ENCODE measurements around the gene LARGE1.

LARGE1 gene

DNA sequence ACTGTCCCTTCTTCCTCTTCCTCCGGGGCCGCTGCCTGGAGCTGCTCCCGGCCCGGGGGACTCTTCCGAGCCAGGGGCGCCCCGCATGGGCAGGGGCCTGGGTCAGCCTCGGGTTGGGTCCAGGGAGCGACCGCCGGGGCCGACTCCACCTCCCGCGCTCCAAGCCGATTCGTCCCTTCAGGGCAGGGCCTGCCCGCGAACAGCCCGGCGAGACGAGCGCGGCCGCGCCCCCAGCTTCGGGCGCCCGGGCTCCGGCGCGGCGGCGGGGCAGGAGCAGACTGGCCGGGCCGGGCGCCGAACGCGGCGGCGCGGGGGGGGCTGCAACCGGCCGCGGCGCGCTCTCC is at the start of gene LARGE1:
Gene LARGE1 (minus strand): TSS at position 280 of the 344 bp plus-strand sequence.
- DNase-seq, result no peak

DNA sequence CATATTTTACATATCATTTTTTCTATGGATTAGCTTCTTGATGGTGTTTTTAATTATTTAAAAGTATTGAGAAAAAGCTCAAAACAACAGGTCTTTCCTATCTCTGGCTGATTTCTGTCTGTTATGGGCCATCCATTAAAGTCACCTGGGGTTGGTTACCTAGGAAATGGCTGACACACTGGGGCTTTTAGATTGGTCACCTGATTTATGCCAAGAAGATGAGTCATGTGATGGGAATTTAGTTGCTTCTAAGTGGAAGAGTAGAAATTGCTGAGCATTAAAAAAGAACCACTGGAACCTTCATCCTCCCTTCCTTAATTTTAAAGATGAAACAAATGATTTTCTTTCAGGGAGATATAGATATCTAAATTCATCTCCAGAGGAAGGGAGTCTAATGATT is 48.8 kb upstream of the LARGE1 start:
- no peak for DNase-seq

DNA sequence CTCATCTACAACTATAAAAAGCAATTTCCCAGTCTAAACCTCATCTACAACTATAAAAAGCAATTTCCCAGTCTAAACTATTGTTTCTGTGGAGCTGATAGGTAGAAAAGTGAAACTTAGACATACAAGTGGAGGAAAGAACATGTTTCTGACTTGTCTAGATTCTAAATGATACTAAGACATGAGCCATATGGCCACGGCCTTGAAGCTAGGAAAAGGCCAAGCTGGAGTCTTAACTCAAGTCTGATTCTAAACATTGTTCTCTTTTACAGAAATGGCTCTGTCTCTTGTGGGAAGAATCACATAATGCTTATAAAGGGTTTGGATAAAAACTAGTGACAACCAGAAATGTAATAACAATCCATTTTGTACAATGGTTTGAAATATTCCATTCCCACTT is 43.8 kb upstream of the LARGE1 start:
- DNase-seq, result no peak

DNA sequence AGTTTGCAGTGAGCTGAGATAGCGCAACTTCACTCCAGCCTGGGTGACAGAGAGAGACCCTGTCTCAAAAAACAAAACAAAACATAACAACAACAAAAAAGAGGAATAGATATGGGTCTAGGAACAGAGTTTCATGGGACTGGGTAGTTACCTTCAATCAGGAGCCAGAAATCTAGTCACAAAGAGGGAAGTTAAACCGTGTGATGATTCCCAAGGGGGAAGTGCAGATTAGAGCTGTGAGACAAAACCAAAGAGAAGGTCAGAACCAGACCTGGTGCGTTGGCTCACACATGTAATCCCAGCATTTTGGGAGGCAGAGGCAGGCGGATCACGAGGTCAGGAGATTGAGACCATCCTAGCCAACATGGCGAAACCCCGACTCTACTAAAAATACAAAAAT is 42.1 kb upstream of the LARGE1 start:
- no peak for DNase-seq

- DNase-seq, result no peak
Measured at GRCh38 chr22:33958741-33959140, 38.5 kb upstream of the LARGE1 start.

GRCh38 chr22:33957086-33957485 is 36.8 kb upstream of the LARGE1 start:
- no peak for DNase-seq

DNA sequence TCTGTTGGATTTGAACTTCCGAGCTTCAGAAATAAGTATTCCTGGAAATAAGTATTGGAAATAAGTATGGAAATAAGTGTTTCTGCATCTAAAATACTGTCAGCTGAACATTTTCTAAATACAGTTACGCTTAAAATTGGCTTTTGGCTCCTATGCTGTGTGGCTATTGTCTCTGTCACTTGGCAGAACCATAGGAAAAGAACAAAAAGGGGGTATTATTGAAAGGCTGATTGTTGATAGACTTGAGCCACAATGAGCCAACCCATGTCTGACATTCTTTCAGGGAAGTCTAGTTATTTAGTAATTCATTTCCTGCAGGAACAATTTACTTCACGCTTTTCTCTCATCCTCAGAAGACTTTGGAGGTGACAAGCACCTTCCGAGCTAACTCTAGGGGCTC is 32.5 kb upstream of the LARGE1 start:
- DNase-seq, result no peak

- DNase-seq, result no peak
Measured at GRCh38 chr22:33940741-33941140, 20.5 kb upstream of the LARGE1 start.

DNA sequence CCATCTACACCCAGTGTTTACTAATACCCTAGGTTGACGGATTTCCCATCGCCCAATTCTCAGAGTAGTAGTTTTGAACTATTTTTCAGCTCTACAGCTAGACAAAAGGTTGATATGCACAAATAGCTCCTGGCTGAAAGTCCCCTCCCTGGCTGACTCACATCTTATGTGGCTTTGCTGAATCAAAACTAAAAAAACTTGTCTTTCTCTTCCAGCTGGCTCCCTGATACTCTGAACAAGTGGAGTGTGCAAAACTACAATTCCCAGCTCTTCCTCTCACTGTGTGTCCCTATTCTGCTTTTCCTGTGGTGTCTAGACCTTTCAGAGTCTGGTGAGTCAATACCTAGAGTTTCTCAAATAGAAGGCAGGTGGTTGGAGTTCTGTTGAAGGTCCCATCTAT is 12.7 kb upstream of the LARGE1 start:
- no peak for DNase-seq

DNA sequence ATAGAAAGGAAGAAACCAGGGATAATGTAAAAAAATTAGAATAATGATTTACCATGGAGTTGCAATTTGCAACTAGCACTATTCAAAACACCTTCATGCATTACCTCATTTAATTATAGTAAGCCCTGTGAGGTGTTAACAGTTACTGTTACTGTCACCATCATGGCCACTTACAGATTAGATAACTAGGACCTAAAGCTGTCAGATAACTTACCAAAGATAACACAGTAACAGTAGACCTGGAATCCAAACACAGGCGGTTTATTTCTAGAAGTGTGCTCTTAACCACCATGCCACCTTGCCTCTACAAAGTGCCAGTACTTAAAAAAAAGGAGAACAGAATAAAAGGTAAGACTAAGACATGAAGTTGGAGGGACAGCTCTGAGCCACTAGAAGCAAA is 11.1 kb upstream of the LARGE1 start:
- DNase-seq, result no peak

- DNase-seq, result no peak
Measured at GRCh38 chr22:33927752-33928151, 7.5 kb upstream of the LARGE1 start.

GRCh38 chr22:33925194-33925593 is 4.9 kb upstream of the LARGE1 start:
- DNase-seq, result no peak

- no peak for DNase-seq
Measured at GRCh38 chr22:33923660-33924246, 3.5 kb upstream of the LARGE1 start.

- DNase-seq, result no peak
Measured at GRCh38 chr22:33923033-33923432, 2.8 kb upstream of the LARGE1 start.

- no peak for DNase-seq
Measured at GRCh38 chr22:33922349-33922681, 2.0 kb upstream of the LARGE1 start.

DNA sequence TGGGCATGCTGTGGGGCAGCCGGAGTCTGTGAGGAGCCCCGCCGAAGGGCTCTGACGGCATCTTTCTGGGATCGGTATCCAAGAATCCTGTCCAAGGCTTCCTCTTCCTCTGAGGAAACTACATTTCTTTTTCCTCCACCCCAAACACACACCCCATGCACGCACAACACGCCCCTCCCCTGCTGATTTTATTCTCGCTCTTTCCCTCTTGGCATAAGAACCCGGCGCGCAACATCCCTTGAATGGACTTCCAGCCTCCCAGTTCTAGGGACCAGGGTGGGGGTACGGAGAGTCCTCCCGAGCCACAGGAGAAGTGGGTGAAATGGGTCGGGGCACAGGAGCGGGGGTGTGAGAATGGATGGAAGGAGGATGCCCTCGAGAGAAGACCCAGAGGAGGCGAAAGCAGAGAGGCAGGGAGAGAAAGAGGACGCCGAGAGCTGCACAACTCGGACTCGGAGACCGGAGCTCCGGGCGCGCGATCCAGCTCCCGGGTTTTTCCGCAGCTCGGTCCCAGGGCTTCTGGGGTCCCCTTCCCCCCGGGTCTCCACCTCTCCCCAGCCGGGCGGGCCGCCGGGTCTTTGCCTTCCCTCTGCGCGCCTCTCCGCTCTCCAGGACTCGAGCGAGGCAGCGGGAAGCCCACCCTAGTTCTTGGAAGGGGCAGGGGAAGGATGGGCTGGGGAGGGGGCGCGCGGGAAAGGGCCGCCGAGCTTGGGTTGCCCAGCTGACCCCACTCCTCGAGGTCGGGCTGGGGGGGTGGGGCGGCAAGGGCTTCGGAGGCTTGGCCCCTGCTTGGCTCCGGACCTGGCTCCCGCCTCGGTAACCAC is 1.5 kb upstream of the LARGE1 start:
- no peak for DNase-seq

DNA sequence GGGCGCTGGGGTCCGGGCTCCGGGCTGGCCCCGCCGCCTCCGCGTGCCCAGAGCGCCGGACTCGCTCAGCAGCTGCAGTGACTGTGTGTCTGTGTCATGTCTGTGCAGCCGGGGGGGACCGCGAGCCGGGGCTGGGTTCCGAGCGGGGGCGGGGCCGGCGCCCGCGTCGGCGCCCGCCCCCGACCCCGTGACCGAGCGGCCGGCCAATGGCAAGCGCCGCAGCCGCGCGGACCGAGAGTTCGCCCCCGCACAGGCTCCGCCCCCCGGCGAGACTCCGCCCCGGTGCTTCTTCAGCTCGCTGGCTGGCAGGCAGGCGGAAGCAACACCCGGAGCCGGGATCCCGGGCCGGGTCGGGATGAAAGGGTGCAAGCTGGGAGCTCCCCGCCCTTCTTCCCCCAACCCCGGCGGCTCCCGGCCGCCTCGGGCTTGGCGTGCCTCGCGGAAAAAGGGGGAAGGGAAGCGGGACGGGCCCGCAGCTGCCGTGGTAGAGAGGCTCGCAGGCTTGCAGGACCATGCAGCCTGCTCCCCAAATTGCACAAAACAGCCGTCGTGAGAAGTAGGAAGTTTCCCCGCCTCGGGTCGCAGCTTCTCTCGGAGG is 750 bp upstream of the LARGE1 start:
- DNase-seq, result peak; percentile 53 to 73 (median 68)

GRCh38 chr22:33919391-33920196 is 682 bp downstream of the LARGE1 start:
- no peak for DNase-seq

DNA sequence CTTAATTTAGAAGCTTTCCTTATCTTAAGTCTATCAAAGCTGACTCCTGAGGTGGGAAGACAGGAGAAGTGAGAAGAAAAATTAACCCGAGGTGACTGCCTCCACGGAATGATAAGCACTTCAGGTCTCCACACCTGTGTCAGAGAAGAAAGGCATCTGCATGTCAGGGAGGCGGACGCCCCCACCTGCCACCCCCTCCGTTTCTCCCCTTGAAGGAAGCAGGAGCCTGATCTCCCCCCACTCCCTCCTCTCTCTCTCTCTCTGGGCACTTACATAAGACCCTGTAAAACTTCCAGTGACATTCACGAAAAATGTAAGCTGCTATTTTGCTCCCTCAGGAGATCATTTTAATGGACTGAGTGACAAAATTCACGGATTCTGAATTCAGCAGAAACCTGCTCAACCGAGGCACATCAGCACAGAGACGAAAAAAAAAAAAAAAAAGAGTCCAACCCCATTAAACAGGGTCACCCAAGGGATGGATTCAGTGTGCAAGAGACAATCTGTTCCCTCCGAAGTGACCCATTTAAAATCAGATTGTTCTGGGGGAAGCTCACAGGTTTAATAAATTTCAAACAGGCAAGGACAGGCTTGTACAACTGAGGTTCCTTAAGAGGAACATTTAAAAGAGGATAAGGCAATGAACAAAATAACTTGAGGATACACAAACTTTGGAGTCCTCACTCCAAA is 1.5 kb downstream of the LARGE1 start:
- DNase-seq, result no peak

DNA sequence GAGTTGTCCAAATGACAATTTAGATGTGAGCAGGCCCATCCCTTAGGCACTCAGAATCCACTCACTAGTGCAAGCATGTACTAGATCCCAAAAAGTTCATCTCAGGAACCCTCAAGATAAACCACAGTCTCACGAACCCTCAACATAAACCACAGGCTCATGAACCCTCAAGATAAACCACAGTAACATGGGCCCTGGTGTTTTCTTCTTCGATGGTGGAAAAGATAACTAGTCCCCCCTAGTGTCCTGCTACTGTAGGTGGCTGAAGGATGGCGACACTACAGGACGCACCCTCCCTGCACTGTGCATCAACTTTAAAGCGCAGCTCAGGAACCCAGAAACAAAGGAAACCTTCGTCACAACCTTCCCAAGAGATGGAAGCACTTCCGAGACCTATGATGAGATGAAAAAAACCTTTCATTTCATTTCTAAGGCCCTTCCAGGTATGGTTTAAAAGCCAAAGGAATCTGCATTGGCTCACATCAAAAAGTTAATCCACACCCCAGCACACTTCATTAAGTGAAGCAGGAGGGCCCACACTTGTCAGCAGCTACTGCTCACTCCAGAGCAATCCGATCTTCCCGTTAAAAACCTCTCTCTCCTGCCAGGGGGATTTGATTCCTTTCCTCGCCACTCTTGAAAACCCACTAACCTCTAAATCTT is 2.4 kb downstream of the LARGE1 start:
- no peak for DNase-seq

DNA sequence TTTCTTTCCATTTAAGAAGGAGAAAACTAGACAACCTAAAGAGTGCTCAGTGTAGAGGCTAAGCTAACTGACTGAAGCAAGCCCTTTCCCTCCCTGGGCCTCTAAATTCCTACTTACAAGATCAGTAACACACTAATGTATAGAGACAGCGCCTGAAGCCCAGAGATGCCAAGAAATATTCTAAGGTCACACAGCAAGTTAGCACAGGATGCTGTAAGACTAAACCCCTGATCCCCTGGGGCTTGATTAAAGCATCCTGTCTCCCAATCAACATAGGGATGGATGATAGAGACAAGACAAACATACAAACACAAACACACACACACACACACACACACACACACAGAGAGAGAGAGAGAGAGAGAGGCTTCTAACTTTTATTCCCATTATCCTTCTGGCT is 5.6 kb downstream of the LARGE1 start:
- no peak for DNase-seq

DNA sequence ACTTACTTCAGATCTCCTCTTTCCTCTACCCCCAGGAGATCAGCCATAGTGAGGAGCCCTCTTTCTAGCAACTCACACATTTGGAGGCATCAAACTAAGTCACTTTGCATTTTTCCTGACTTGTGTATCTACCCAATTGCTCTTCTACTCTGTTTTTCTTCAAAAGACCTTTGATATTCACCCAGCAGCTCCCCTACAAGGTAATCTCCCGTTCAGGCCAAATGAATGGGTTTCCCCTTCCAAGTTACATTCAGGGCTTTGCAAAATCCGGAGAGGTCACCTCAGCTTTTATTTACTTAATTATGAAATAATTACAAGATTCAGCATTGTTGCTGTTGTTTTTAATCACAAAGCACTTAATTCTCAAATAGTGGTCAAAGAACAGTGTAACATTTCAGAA is 6.1 kb downstream of the LARGE1 start:
- no peak for DNase-seq

DNA sequence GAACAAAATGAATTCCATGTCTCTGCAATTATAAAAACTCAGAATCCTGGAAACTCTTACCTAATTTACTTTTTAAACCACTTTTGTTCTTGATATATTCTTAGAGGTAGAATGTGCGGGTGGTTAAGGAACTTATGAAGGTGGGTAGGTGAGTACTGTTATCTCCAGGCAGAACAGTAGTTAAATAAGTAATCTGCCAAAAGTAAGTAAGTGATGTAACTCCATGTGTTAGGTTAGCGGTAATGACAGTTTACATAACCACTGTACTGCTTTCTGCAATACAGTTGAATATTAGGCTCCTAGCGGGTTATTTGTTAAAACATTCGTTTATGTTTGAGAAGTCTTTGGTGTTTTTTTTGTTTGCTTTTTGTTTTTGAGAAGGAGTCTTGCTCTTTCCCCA is 7.1 kb downstream of the LARGE1 start:
- DNase-seq, result no peak

All from activated CD4-positive, CD25-positive, alpha-beta regulatory T cell (primary cell).